Measurements from ENCODE around the gene SPACA1.
"Not testable (repeated sequence)": the region's sequence is repeated elsewhere in the genome, so short reads cannot be mapped to it uniquely, and the experiment has no call there.

Gene SPACA1

GRCh38 chr6:88047510-88048150, at the start of gene SPACA1:
TSS of gene SPACA1 (plus strand) at chr6:88047841. CDS start at chr6:88047906, 65 bp downstream.
- DNase-seq = no peak

- DNase-seq = no peak
Observed at GRCh38 chr6:88000713-88001112, 46.9 kb upstream of the SPACA1 start.

- not testable (repeated sequence) for DNase-seq
Observed at GRCh38 chr6:88001279-88001678, 46.4 kb upstream of the SPACA1 start.

- DNase-seq = no peak
Observed at GRCh38 chr6:88004707-88005106, 42.9 kb upstream of the SPACA1 start.

- DNase-seq = no peak
Observed at GRCh38 chr6:88006557-88006956, 41.1 kb upstream of the SPACA1 start.

GRCh38 chr6:88008411-88008810, 39.2 kb upstream of the SPACA1 start:
- DNase-seq = no peak

- DNase-seq = no peak
Observed at GRCh38 chr6:88008831-88009231, 38.8 kb upstream of the SPACA1 start.

- no peak for DNase-seq
Observed at GRCh38 chr6:88013015-88013414, 34.6 kb upstream of the SPACA1 start.

- no peak for DNase-seq
Observed at GRCh38 chr6:88013554-88013953, 34.1 kb upstream of the SPACA1 start.

GRCh38 chr6:88020439-88020838, 27.2 kb upstream of the SPACA1 start:
- DNase-seq = no peak

GRCh38 chr6:88024696-88025095, 22.9 kb upstream of the SPACA1 start:
- no peak for DNase-seq

- DNase-seq = no peak
Observed at GRCh38 chr6:88031550-88031949, 16.1 kb upstream of the SPACA1 start.

GRCh38 chr6:88044530-88044929, 3.1 kb upstream of the SPACA1 start:
- no peak for DNase-seq

- DNase-seq = no peak
Observed at GRCh38 chr6:88045521-88046136, 2.0 kb upstream of the SPACA1 start.

GRCh38 chr6:88048578-88048977, 937 bp downstream of the SPACA1 start:
- DNase-seq = no peak

GRCh38 chr6:88050140-88050818, 2.6 kb downstream of the SPACA1 start:
- DNase-seq = no peak

GRCh38 chr6:88059191-88059590, 11.6 kb downstream of the SPACA1 start:
- no peak for DNase-seq

GRCh38 chr6:88062376-88062775, 14.7 kb downstream of the SPACA1 start:
- no peak for DNase-seq

- no peak for DNase-seq
Observed at GRCh38 chr6:88072462-88072861, 24.8 kb downstream of the SPACA1 start.

- DNase-seq = no peak
Observed at GRCh38 chr6:88074791-88075190, 27.1 kb downstream of the SPACA1 start.

- no peak for DNase-seq
Observed at GRCh38 chr6:88077305-88077704, 29.7 kb downstream of the SPACA1 start.

- no peak for DNase-seq
Observed at GRCh38 chr6:88086792-88087191, 39.2 kb downstream of the SPACA1 start.

GRCh38 chr6:88089708-88090107, 42.1 kb downstream of the SPACA1 start:
- DNase-seq = no peak

- no peak for DNase-seq
Observed at GRCh38 chr6:88105741-88106340, 58.2 kb downstream of the SPACA1 start.

All from activated effector memory CD4-positive, alpha-beta T cell treated with anti-CD3 and anti-CD28 coated beads, Interleukin-2, amount 50 U/mL, for 16 hours (primary cell).